Heart left ventricle (tissue), 16 donors: ENCODE data around the gene SLC25A40. TPM values are rescaled to one million over a fixed set of nuclear protein-coding genes. Genes with fewer than 3 reads are reported as not detected.
"Not testable (repeated sequence)": the region's sequence is repeated elsewhere in the genome, so short reads cannot be mapped to it uniquely, and the experiment has no call there.

Experiments used
- ATAC-seq, 4 donors: fragments of 200-7000 bp; cut with Tn5 transposase; one replicate each; pipeline ENCODE4 v1.9.1; 2020 to 2022; ENCODE audit warnings: moderate library complexity in 4 of 4, mild to moderate bottlenecking in 3 of 4, moderate number of reproducible peaks in 1 of 4
- DNase-seq, 5 donors: peaks; one replicate each; pipeline ENCODE4 v3.0.0-alpha.2; 2020
- H3K27ac ChIP-seq, 12 donors: fragments of 200-600 bp; sonication (generic) in 4 of 12; one replicate each; pipeline versions ENCODE4 v1.5.0 to v1.8.0; 2016 to 2022; ENCODE audit warnings: mild to moderate bottlenecking in 2 of 12
- H3K27me3 ChIP-seq, 9 donors: fragments of 200-600 bp; sonication (generic) in 2 of 9; one replicate each; pipeline versions ENCODE4 v1.5.1 to v1.8.0; 2016 to 2022; ENCODE audit warnings: mild to moderate bottlenecking in 3 of 9
- H3K36me3 ChIP-seq, 9 donors: fragments of 200-600 bp; sonication (generic) in 2 of 9; one replicate each; pipeline versions ENCODE4 v1.5.0 to v1.8.0; 2018 to 2022; ENCODE audit warnings: mild to moderate bottlenecking in 2 of 9
- H3K4me1 ChIP-seq, 12 donors: fragments of 200-600 bp; sonication (generic) in 4 of 12; one replicate each; pipeline versions ENCODE4 v1.5.0 to v1.8.0; 2016 to 2022; ENCODE audit warnings: mild to moderate bottlenecking in 3 of 12
- H3K4me3 ChIP-seq, 12 donors: fragments of 200-600 bp; sonication (generic) in 4 of 12; one replicate each; pipeline versions ENCODE4 v1.5.0 to v1.8.0; 2017 to 2022; ENCODE audit warnings: mild to moderate bottlenecking in 9 of 12, moderate library complexity in 4 of 12
- H3K9me3 ChIP-seq, 12 donors: fragments of 200-600 bp; sonication (generic) in 4 of 12; one replicate each; pipeline versions ENCODE4 v1.5.0 to v1.8.0; 2016 to 2022; ENCODE audit warnings: mild to moderate bottlenecking in 1 of 12
- CTCF ChIP-seq, 12 donors: fragments of 200-600 bp; sonication (generic) in 4 of 12; IDR thresholded peaks; one replicate each; pipeline versions ENCODE4 v1.5.0 to v1.8.0; 2018 to 2022; ENCODE audit warnings: antibody characterized with exemption in 12 of 12, mild to moderate bottlenecking in 5 of 12
- POLR2A ChIP-seq, 2 donors: fragments of 450-650 bp; IDR thresholded peaks; one replicate each; pipeline ENCODE4 v1.6.1; 2017; ENCODE audit warnings: antibody characterized with exemption in 2 of 2, mild to moderate bottlenecking in 2 of 2, moderate library complexity in 2 of 2
- WGBS, 4 donors: extraction: QIAGEN DNeasy Blood & Tissue Kit in 2 of 4; methylation state at CpG; one replicate each; pipeline versions ENCODE4 v1.1.5 to v1.1.7; 2013 to 2018; 5-methylcytosine and 5-hydroxymethylcytosine counted together
- intact Hi-C, 10 donors: fragments of 100-400 bp; cut with DNase I; formaldehyde crosslinking; loops; one replicate each; pipeline versions ENCODE4 v1.11.1 to v1.14.2; 2022
- polyA plus RNA-seq, 2 donors: library from polyadenylated mRNA; stranded (reverse); fragments of 200-250 nt; gene quantifications; one replicate each; pipeline ENCODE4 v1.2.3, GENCODE V29; 2013
- total RNA-seq, 9 donors: library from RNA; depleted of rRNA in 2 of 9; stranded (reverse); fragments of >200 nt in 2 of 9; fragmentation: NEBNext Ultra II Directional in 3 of 9; extraction: Animal tissue kit (Norgen Biotek cat#: 25700) in 3 of 9; gene quantifications; one replicate each; pipeline versions ENCODE4 v1.1.0 to v1.2.4, GENCODE V29; 2016 to 2023
- donor health status: ischemic (EF 13 %, LVEDD 7.1; RV severe dilation, severe dysfunction).
- donor health status: healthy with polysubstance abuse.
- donor health status: DM: no; HTN: yes; CAD: no.
- donor health status: DM: no; HTN: no; CAD: no.
- donor health status: ischemic (EF 25% LVEDD 6.9; RV normal size, moderate dysfunction).
- donor health status: ischemic (EF 25% LVEDD 5.7; RV mildly dilated, moderate dysfunction).
- donor health status: healthy.
- donor health status: DM: yes; HTN: yes; CAD: no.
- donor health status: ischemic (EF 35%, LVEDD 5.7; RV mildly dilated, moderate dysfunction).
- donor health status: nonischemic (EF 11% LVEDD 7.7; RV severe dilation, severe dysfunction).
- donor health status: DM: yes; HTN: yes; CAD: no.
- donor health status: PGD.
- donor health status: ischemic (EF 29% LVEDD 5.4; RV normal size, mild dysfunction).
- donor health status: nonischemic (EF 23%, LVEDD 6.1; RV moderate dilation, normal function).

Gene SLC25A40
- total and polyA plus RNA-seq, 11 donors, result 6.0 to 29.1 (median 22.1) TPM

- H3K27me3 ChIP-seq, result no peaks in the 10 kb centered on the region
- H3K27ac ChIP-seq, result no peak overlapping the region
- TF ChIP-seq CTCF (IDR thresholded peaks at IDR 0.05), result no peak
- no peak for TF ChIP-seq POLR2A (IDR thresholded peaks at IDR 0.05)
- H3K36me3 ChIP-seq, result peaks cover 0 to 36% (median 0%) of the 10 kb centered on the region in 9 donors
- peaks cover 0 to 33% (median 7%) of the 10 kb centered on the region in 12 donors for H3K4me1 ChIP-seq
- DNase-seq (no peak), ATAC-seq (no peak)
- 96 to 98% (median 98%) methylated on average over 4 of the region's 4 CpGs for WGBS, 4 donors
- no peak overlapping the region for H3K4me3 ChIP-seq
- intact Hi-C loops, result loop anchor here in 5 of 10 donors (10.0 kb wide), 4 partner anchors 76 to 526 kb away; partner anchors contain the start of genes RUNDC3B (in 2 of the 5) and CROT (in 1 of the 5)
- peaks cover 0 to 60% (median 17%) of the 10 kb centered on the region in 12 donors for H3K9me3 ChIP-seq
Observed at GRCh38 chr7:87870471-87870870, 5.7 kb downstream of the SLC25A40 start.

GRCh38 chr7:87866533-87866932, 9.6 kb downstream of the SLC25A40 start:
- Histone ChIP-seq H3K9me3 (peaks cover 0 to 50% (median 16%) of the 10 kb centered on the region in 12 donors), H3K36me3 (peaks cover 0 to 38% (median 0%) of the 10 kb centered on the region in 9 donors)
- H3K27ac ChIP-seq, DNase-seq, H3K4me1 ChIP-seq, ATAC-seq, H3K27me3 ChIP-seq, intact Hi-C loops, H3K4me3 ChIP-seq: not testable (repeated sequence)
- WGBS, 4 donors, result 95 to 99% (median 98%) methylated on average over 6 of the region's 6 CpGs

GRCh38 chr7:87866089-87866488, 10.1 kb downstream of the SLC25A40 start:
- no peak for TF ChIP-seq POLR2A (IDR thresholded peaks at IDR 0.05)
- no peak for TF ChIP-seq CTCF (IDR thresholded peaks at IDR 0.05)
- WGBS, 4 donors, result 96 to 97% (median 97%) methylated on average over 2 of the region's 2 CpGs
- Histone ChIP-seq H3K9me3 (peaks cover 0 to 46% (median 16%) of the 10 kb centered on the region in 12 donors), H3K4me1 (no peaks in the 10 kb centered on the region), H3K27ac (no peak overlapping the region), H3K36me3 (peaks cover 0 to 34% (median 0%) of the 10 kb centered on the region in 9 donors), H3K4me3 (no peak overlapping the region), H3K27me3 (no peaks in the 10 kb centered on the region)
- intact Hi-C loops, result no loop called here
- ATAC-seq (no peak), DNase-seq (no peak)

- H3K9me3 ChIP-seq, result no peaks in the 10 kb centered on the region
- H3K27ac ChIP-seq, result no peak overlapping the region
- DNase-seq, result no peak
- ATAC-seq, result no peak
- intact Hi-C loops, result no loop called here
- peaks cover 0 to 2% (median 0%) of the 10 kb centered on the region in 12 donors for H3K4me1 ChIP-seq
- no peaks in the 10 kb centered on the region for H3K27me3 ChIP-seq
- 93 to 99% (median 98%) methylated on average over 3 of the region's 3 CpGs for WGBS, 4 donors
- peaks cover 0 to 60% (median 40%) of the 10 kb centered on the region in 9 donors for H3K36me3 ChIP-seq
- TF ChIP-seq POLR2A (IDR thresholded peaks at IDR 0.05), result no peak
- no peak for TF ChIP-seq CTCF (IDR thresholded peaks at IDR 0.05)
- H3K4me3 ChIP-seq, result no peak overlapping the region
Observed at GRCh38 chr7:87858417-87859100, 17.6 kb downstream of the SLC25A40 start.
